SK-N-SH (cell line): ENCODE measurements around the gene CCL7.

Source experiments
- NFIC ChIP-seq: IDR thresholded peaks from 2 replicates; pipeline ENCODE4 v1.4.0; 2012; ENCODE audit warnings: borderline replicate concordance
- NRF1 ChIP-seq: IDR thresholded peaks from 2 replicates; pipeline ENCODE4 v1.6.1; 2012; ENCODE audit warnings: low read depth, mild to moderate bottlenecking, low read length
- SIN3A ChIP-seq: IDR thresholded peaks from 2 replicates; pipeline ENCODE4 v1.6.1; 2012; ENCODE audit warnings: low read depth, mild to moderate bottlenecking, low read length, moderate library complexity, borderline replicate concordance
- TAF1 ChIP-seq: IDR thresholded peaks from 2 replicates; pipeline ENCODE4 v1.6.1; 2012; ENCODE audit warnings: low read depth, mild to moderate bottlenecking, low read length, moderate library complexity, borderline replicate concordance
- TF ChIP-seq, protein P1 (sequence below): fragments of 200-600 bp; sonication (generic); IDR thresholded peaks from 2 replicates; pipeline ENCODE4 v1.6.1; 2017; ENCODE audit warnings: antibody characterized with exemption, mild to moderate bottlenecking, moderate library complexity

GRCh38 chr17:34287875-34288274 is 17.9 kb downstream of the CCL7 start:
- TF ChIP-seq TAF1 (no peak), NFIC (no peak), SIN3A (no peak), NRF1 (no peak)
- TF ChIP-seq, protein P1, sequence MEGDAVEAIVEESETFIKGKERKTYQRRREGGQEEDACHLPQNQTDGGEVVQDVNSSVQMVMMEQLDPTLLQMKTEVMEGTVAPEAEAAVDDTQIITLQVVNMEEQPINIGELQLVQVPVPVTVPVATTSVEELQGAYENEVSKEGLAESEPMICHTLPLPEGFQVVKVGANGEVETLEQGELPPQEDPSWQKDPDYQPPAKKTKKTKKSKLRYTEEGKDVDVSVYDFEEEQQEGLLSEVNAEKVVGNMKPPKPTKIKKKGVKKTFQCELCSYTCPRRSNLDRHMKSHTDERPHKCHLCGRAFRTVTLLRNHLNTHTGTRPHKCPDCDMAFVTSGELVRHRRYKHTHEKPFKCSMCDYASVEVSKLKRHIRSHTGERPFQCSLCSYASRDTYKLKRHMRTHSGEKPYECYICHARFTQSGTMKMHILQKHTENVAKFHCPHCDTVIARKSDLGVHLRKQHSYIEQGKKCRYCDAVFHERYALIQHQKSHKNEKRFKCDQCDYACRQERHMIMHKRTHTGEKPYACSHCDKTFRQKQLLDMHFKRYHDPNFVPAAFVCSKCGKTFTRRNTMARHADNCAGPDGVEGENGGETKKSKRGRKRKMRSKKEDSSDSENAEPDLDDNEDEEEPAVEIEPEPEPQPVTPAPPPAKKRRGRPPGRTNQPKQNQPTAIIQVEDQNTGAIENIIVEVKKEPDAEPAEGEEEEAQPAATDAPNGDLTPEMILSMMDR: no peak
